GM19467 (cell line): ENCODE measurements around the gene PDE6D.
"Not testable (repeated sequence)": the region's sequence is repeated elsewhere in the genome, so short reads cannot be mapped to it uniquely, and the experiment has no call there.

Source experiments
- ATAC-seq: cut with Tn5 transposase; IDR thresholded peaks from one replicate; pipeline ENCODE4 v1.9.1; 2021; ENCODE audit warnings: mild to moderate bottlenecking, moderate library complexity; ENCODE audit not compliant: unreplicated experiment

The PDE6D gene

DNA sequence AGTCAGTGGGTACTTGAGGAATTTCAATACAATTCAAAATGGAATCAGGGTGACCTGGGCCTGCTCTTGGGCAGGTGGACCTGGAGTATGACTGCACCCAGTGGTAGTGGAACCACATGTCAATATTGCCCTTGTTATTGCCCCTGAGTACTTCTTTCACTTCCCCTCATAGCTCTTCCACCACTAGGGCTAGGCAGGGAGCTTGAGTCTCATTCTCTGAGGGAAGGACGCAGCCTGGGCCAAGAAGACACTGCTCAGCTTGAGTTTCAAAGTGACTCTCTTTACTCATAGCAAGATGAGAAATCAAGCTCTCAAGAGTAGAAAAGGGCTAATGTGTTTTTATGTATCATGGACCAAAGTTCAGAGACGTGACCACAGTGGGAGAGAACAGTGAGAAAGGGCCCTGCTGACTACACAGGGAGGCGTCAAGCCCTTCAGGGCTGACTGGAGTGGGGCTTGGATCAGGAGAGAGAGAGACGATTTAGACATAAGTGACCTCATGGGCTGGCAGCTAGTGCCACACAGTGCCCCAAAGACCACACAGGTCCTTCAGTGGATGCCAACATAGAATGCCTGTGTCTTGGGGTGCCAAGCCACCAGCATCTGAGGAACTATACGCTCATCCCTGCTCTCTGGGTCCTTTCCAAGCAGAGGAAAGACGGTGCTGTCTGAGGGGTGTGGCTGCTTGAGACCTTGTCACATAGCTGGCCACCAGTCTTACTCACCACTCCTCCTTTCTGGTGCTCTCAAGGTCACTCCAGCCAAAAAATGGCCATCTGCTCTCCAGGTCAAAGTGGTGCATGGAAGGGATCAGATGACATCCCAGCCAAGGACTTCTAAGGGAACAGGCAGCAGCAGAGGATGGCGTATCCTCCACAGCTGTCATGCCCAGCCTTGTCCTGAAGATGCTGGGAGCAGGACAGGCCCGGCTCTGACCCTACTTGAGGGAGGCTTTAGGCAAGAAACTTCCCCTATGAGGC, 59.8 kb downstream of the PDE6D start:
- peak; percentile 70 for ATAC-seq

DNA sequence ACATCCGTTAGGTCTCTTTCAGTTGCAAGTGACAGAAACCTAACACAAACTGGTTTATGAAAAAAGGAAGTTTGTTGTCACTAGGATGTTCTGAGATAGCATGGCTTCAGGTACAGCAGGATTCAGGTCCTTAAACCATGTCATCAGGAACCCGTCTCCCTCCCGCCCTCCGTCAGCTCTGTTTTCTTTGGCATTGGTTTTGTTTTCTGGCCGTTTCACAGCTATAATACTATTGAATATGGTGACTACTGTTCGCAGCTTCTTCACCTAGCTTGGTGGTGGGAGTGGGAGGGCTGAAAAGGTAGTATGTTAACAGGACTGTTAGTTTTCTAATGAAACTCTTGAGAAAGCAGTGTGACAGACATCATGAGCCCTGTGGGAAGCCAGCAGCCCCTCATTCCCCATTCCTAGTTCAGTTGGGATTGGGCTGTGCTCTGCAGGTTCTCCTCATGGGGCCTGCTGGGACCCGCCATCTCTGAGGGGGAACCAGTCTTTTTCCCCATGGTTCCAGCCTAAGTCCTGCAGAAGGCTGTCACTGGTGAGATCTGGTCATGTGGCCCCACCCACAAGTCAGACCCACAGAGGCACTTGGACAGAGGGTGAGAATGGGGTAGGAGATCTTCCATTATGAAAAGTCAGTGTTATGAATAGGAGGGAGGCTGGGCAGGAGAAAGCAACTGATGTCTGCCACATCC, 60.6 kb downstream of the PDE6D start:
- ATAC-seq: no peak

DNA sequence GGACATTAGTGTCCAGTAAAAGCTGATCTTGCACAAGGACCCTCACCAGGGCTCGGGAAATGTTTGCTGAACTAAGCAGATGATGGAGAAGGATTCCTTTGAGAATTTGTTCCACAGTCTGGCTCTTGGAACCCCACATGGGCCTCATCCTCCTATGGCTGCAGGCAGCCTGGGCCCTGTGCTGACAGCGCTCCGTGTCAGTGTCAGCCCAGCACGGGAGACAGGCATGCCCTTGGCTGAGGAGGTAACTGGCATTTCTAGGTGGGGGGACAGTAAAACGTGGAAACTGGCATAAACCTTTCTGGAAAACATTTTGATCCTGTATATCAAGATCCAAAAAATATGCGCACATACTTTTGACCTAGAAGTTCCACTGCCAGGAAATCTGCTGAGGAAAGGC, 62.3 kb downstream of the PDE6D start:
- no peak for ATAC-seq

DNA sequence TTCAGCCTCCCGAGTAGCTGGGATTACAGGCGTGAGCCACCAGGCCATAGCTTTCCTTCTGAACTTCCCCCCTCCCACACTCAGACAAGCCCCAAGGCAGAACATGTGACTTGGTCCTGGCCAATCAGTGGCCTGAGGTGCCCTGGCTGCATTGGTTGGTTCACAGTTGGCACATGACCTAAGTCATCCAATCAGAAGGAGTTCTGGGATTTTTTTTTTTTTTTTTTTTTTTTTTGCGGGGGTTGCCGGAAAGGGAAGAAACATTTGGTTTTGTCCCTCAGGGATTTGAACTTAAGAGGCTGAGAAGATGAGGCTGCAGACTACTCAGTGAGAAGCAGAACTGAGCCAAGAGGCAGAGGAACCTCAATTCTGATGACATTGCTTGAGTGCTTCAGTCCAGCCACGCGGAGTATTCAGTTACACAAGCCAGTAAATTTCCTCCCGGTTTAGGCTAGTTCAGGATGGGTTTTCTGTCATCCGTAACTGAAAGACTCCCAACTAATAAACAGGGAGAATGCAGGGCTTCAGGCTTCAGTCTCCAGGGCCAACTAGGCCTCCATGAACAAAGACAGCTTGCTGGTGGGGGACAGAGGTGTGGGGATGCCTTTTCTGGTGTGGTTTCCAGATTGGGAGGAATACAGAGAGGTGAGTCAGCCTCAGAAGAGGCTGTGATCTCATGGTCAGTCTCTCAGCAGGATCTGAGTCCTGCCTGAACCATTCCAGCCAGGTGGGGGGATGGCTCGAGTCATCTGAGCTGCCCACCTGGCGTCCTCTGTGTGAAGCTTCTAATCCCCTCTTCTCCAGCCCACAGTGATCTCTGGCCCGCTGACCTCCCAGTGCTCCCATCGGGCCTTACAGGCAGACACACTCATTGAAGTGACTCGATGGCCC, 63.6 kb downstream of the PDE6D start:
- ATAC-seq: no peak

DNA sequence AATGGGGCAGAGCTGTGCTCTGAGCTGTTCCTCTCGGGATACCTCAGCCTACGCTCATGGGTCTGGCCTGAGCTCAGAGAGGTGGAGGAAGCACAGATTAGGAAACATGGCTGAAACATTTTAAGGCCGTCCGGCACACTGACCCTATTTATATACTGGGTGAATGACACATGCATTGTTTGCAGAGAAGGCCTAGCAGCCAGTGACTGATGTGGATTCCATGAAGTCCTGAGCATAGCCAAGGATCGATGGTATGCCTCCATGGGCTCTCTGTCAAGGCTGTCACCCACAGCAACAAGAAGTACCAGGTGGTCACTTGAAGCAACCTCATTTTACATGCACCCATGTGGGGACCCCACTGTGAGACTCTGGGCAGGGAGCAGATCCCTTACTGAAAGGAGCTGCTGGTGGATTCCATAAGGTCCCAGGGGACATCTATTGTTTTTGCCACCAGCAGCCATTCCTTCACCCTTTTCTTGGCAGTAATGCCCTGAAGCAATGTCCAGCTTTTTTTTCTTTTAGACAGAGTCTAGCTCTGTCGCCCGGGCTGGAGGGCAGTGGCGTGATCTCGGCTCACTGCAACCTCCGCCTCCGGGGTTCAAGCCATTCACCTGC, 64.3 kb downstream of the PDE6D start:
- no peak for ATAC-seq

DNA sequence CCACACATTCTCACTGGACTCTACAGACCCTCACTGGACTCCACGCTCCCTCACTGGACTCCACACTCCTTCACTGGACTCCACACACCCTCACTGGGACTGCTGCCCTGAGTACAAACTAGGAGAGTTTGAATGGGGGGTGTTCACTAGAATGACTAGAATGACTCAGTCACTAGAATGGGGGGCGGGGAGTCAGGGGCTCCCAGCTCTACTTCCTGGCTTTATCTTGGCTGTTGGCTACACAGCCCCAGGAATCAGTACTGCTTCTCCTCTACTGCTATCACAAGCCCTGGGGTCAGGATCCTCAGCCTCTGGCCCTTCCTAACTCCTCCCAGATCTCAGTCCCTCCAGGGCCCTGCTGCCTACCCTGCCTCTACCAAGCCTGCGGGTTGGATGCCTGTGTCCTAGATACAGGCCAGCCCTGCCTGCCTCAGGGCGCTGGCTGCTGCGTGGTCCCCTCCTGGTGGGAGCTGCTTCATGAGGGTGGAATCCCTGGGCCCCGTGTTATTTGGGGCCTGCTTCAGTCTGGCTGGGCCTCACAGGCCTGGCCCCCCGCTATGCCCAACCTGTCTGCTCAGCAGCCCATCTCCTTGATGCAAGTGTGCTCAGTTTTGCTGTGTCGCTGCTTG, 65.0 kb downstream of the PDE6D start:
- no peak for ATAC-seq

DNA sequence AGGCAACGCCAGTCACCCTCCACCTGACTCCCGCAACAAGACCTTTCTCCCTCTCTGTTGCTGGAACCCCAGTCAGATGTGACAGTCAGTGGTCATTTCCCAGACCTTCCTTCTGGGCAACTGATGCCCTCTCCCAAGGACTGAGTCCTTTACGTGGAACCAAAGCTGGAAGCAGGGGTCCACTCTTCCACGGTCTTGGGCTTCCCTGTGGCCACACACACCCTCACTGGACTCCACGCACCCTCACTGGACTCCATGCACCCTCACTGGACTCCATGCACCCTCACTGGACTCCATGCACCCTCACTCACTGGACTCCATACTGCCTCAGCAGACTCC, 65.6 kb downstream of the PDE6D start:
- ATAC-seq: no peak

DNA sequence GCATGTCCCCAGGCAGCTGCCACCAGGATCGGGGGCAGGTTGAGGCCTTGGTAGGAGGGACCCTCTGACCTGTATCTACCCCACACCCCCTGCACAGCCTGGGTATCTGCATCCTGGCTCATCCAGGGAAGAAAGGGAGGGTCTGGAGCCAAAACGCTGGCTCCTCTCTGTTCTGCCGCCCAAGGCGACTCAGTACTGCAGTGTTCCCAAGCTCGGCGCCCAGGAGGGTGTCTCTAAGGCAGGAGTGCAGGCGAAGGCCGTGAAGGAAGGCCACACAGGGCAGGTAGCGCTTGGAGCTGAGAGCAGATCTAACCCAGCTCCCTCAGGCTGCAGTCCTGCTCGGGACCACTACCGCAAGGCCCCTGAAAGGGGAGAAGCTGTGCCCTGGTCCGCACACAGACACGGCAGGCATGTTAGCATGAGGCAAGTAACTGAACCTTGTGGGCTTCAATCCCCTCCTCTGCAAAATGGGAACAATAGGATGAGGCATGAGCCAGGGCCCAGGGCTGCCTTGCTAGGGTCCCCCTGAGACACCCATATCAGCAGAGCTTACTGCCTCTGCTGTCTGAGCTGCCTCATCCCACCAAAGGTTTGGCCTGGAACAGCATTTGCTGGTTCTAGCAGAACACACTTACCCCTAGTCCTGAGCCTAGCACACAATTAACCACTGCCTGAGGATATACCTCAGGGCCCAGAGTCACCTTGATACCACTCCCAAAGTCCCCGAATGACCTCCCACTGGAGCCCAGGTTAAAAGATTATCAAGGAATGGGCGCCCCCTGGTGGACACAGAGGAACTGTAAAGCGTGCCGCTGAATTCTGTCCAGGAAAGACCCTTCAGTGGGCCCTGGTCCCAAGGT, 66.2 kb downstream of the PDE6D start:
- ATAC-seq: no peak

DNA sequence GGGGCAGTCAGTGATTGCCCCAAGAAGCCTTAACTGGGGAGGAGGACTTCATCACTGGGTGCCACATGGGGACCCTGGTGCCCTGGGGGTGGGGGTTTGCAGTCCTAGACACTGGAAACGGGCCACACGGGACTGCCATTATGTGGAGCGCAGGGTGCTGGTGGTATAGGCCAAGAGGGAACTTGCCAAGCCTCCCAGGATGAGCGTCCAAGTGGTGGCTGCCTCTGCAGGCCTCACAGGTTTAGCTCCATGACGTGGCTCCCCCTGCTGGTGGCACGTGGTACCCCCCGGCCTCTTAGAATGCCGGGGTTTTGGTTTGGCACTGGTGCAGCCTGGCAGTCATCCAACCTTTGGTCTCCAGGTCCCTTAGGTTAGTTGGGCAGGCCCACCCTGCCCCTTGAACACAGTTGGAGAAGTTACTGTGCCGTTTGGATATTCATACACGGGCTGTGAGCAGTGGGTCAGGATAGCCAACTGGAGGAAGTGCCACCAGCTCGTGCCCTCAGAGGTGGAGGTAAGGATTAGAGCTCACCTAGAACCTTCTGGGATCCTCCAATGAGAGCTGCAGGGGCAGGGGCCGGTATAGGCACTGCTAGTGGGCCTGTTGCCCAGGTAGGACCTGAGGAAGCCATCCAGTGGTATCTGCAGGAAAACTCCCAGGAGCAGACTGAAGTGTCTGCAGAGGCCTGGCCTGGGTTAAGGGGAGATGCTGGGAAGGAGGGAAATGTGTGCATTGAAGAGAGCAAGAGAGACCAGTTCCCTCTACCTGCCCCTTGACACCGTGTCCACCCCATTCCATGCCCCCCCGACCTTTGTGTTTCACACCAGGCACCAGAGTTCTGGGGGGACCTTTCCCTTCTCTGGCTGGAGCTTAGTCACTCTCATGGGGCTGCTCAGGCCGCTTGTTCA, 67.1 kb downstream of the PDE6D start:
- ATAC-seq: no peak

DNA sequence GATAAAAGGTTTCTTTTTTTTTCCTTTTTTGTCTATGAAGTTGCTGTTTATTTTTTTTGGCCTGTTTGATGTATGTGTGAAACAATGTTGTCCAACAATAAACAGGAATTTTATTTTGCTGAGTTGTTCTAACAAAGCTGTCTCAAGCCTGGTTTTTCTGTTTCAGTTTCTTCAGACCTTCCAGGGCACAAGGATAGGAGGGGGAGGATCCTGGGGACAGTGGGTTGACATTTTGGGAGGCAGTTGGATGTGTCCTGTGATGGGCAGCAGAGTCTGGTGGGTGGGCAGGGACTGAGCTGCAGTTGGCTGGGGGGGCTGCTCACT, 67.7 kb downstream of the PDE6D start:
- not testable (repeated sequence) for ATAC-seq

DNA sequence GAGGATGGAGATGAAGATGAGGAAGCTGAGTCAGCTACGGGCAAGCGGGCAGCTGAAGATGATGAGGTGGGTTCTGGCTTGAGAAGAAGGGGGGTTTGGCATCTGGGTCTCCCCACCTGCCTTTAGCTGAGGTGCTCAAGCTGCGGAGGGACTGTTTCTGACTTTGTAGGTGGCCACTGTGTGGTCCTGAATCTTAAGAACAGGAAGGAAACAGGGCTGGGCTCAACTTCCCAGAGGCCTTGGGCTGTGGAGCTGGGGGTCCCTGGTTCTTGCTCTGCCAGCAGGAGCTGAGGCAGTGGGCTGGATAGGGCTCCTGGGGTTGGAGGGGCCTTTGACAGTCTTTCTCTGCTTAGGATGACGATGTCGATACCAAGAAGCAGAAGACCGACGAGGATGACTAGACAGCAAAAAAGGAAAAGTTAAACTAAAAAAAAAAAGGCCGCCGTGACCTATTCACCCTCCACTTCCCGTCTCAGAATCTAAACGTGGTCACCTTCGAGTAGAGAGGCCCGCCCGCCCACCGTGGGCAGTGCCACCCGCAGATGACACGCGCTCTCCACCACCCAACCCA, 68.5 kb downstream of the PDE6D start:
- ATAC-seq: not testable (repeated sequence)

DNA sequence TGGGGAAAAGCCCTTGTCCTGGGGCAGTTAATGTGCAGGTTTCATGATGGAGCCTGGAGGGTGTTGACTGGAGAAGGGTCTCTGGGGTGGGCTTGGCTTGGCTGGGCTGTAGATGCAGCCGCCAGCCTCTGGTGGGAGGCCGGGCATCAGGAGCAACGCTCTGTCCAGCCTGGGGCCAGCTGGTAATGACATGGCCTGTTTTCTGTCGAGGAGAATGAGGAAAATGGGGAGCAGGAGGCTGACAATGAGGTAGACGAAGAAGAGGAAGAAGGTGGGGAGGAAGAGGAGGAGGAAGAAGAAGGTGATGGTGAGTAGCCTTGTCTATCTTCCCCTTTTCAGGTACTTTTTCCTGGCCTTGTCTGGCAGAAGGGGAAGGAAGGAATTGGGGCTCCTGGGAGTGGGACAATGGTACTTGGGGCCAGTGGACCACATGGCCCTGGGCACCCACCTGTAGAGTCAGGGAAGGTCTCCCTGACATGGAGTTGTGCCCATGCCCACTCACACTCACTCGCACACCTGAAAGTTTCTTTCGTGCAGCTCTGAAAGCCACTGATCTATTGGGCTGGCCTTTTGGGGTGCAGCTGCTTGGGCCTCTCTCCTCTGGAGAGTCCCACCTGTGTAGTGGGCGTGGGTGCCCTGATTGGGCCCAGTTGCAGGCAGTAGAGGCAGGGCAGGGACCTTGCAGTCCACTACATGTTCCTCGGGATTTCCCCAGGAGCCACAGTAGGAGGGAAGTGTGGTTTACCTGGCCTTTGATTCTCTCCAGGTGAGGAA, 69.2 kb downstream of the PDE6D start:
- ATAC-seq: no peak

DNA sequence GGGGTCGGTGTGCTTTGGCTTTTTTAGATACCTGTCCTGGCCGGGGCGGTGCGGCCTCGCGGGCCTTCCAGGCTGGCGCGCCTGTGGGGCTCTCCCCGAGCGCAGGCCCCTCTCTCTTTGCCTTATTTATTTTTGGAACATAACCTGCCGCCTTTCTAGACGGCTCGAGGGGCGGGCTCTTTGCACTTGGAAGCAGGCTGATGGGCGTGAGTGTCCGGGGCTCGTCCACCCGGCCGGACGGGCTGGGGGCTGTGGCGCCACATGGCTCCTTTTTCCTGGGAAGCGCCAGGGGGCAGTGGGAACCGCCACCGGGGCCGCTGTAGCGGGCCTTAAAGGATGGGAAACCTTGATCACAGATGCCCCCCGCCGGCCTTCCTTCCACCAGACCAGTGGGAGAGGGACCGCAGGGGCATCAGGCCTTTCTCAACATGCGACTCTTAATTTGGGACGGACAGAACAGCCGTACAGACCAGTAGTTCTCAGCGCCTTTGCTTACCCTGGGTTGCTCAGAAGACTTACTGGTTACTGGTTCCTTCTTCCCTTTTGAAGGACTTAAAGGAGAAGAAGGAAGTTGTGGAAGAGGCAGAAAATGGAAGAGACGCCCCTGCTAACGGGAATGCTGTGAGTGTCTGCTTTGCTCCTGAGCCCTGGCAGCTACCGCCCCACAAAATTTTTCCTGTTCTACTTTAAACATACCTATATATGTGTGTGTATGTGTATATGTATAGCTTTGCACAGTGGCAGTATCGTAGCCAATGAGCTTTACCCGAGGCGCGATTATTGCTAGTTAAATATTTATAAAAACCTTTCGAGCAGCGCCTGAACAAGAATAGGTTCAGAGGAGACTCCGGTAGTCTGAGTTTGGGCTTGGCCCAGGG, 70.0 kb downstream of the PDE6D start:
- ATAC-seq: no peak

DNA sequence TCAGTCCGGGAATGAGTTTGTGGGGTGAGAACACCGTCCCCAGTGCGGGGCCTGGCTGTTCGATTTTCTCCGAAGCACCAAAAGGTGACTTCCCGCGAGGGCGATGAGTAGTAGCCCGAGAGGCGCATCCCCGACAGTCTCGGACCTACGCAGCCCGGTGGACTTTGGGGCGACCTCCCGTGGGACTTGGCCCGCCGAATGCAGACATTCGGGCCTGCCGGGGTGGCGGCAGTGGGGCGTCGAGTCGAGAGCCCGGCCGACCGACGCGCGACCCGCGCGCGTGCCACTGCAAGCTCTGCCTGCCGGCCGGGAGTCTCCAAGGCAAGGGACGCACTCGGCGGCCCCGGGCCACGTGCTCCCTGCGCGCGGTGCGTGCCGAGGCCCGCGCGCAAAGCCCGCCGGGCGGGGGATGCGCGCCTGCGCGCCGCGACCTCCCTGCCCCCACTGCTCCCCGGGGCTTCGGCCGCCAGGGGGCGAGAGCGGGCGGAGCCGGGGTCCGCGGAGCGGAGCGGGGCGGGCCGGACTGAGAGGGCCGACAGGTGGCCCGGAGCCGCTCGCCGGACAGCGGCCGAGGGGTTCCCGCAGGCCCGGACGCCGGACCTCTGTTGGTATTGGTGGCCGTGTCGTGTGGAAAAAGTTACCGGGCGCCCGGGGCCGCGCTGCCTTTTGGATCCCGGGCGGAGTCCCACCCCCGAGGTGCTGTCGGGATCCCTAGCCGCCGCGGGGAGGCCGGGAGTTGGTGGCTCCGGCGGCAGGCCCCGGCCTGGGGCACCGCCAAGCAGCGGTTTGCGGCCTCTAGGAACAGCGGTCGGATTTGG, 70.9 kb downstream of the PDE6D start:
- ATAC-seq: peak; percentile 20

DNA sequence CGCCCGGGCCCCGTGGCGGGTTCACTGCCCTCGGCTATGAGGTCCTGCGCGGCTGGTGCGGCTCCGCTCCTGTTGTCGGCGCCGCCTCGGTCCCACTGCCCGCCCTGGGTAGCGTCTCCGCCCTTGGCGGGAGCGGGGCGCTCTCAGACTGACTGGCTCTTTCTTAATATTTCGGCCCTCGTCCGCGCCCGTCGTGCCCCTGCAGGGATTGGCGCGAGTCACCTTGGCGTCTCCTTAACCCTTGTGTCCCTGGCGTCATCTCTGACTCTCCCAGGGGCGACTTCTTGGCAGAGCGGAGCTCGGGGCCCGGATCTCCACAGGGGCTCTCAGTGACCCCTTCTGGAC, 71.5 kb downstream of the PDE6D start:
- no peak for ATAC-seq
